Type B pancreatic cell (in vitro differentiated cells): ENCODE measurements around the gene ABHD17C. TPM values are rescaled to one million over a fixed set of nuclear protein-coding genes. Genes with fewer than 3 reads are reported as not detected.
"Not testable (repeated sequence)": the region's sequence is repeated elsewhere in the genome, so short reads cannot be mapped to it uniquely, and the experiment has no call there.

Experiments used
- DNase-seq: peaks from one replicate; pipeline ENCODE4 v3.0.0; 2021; ENCODE audit warnings: mixed read lengths; ENCODE audit not compliant: unreplicated experiment; ENCODE audit errors: extremely low spot score
- H3K27ac Mint-ChIP-seq: 2 replicates; pipeline ENCODE4 v1.8.0; 2021; ENCODE audit warnings: mild to moderate bottlenecking, mixed read lengths
- H3K27me3 Mint-ChIP-seq: 2 replicates; pipeline ENCODE4 v1.8.0; 2021; ENCODE audit warnings: mixed read lengths
- H3K36me3 Mint-ChIP-seq: 2 replicates; pipeline ENCODE4 v1.8.0; 2021; ENCODE audit warnings: mixed read lengths
- H3K4me1 Mint-ChIP-seq: one replicate; pipeline ENCODE4 v1.8.0; 2021; ENCODE audit warnings: mixed read lengths; ENCODE audit not compliant: unreplicated experiment
- H3K4me3 Mint-ChIP-seq: 2 replicates; pipeline ENCODE4 v1.8.0; 2021; ENCODE audit warnings: mild to moderate bottlenecking, mixed read lengths
- H3K9me3 Mint-ChIP-seq: 2 replicates; pipeline ENCODE4 v1.8.0; 2021; ENCODE audit warnings: mixed read lengths
- CTCF ChIP-seq: fragments of 200-600 bp; sonication (generic); conservative IDR thresholded peaks from 2 replicates; pipeline ENCODE4 v1.5.0; 2021; ENCODE audit warnings: antibody characterized with exemption, mild to moderate bottlenecking
- total RNA-seq: library from RNA; stranded (reverse); gene quantifications from 2 replicates; pipeline ENCODE4 v1.2.1, GENCODE V29; 2021; ENCODE audit warnings: low replicate concordance

ABHD17C gene
- total RNA-seq, 1 donor from 2014 or later: 41.0 TPM

- Mint-ChIP-seq H3K27me3 (no peaks in the 10 kb centered on the region), H3K36me3 (peaks cover 37% of the 10 kb centered on the region), H3K4me1 (peaks cover 22% of the 10 kb centered on the region), H3K4me3 (no peak overlapping the region), H3K27ac (no peak overlapping the region), H3K9me3 (no peaks in the 10 kb centered on the region)
- DNase-seq: no peak
- no peak for TF ChIP-seq CTCF
These were observed 58.9 kb downstream of the ABHD17C start for GRCh38 chr15:80754014-80754413.

- Mint-ChIP-seq H3K27me3 (no peaks in the 10 kb centered on the region), H3K9me3 (no peaks in the 10 kb centered on the region), H3K27ac (no peak overlapping the region), H3K36me3 (peaks cover 25% of the 10 kb centered on the region), H3K4me3 (no peak overlapping the region), H3K4me1 (peaks cover 22% of the 10 kb centered on the region)
- DNase-seq: no peak
- TF ChIP-seq CTCF: no peak
These were observed 60.8 kb downstream of the ABHD17C start for GRCh38 chr15:80755885-80756284.

GRCh38 chr15:80758130-80758745 is 63.1 kb downstream of the ABHD17C start:
- DNase-seq: no peak
- no peak for TF ChIP-seq CTCF
- H3K4me1 Mint-ChIP-seq: peaks cover 12% of the 10 kb centered on the region
- H3K9me3 Mint-ChIP-seq: peaks cover 4% of the 10 kb centered on the region
- H3K4me3 Mint-ChIP-seq: no peak overlapping the region
- H3K36me3 Mint-ChIP-seq: peaks cover 18% of the 10 kb centered on the region
- H3K27me3 Mint-ChIP-seq: no peaks in the 10 kb centered on the region
- no peak overlapping the region for H3K27ac Mint-ChIP-seq

- H3K4me3 Mint-ChIP-seq: no peak overlapping the region
- peaks cover 4% of the 10 kb centered on the region for H3K9me3 Mint-ChIP-seq
- no peaks in the 10 kb centered on the region for H3K36me3 Mint-ChIP-seq
- no peak for TF ChIP-seq CTCF
- H3K27me3 Mint-ChIP-seq: no peaks in the 10 kb centered on the region
- peaks cover 6% of the 10 kb centered on the region for H3K4me1 Mint-ChIP-seq
- H3K27ac Mint-ChIP-seq: no peak overlapping the region
- no peak for DNase-seq
These were observed 65.8 kb downstream of the ABHD17C start for GRCh38 chr15:80760960-80761359.

- Mint-ChIP-seq H3K27me3 (no peaks in the 10 kb centered on the region), H3K36me3 (no peaks in the 10 kb centered on the region), H3K27ac (no peak overlapping the region), H3K4me3 (no peak overlapping the region), H3K9me3 (peaks cover 4% of the 10 kb centered on the region), H3K4me1 (peaks cover 6% of the 10 kb centered on the region)
- no peak for TF ChIP-seq CTCF
- no peak for DNase-seq
These were observed 66.6 kb downstream of the ABHD17C start for GRCh38 chr15:80761754-80762153.

- not testable (repeated sequence) for H3K27ac Mint-ChIP-seq, H3K4me1 Mint-ChIP-seq, DNase-seq, H3K27me3 Mint-ChIP-seq, H3K36me3 Mint-ChIP-seq, H3K9me3 Mint-ChIP-seq, H3K4me3 Mint-ChIP-seq
These were observed 68.1 kb downstream of the ABHD17C start for GRCh38 chr15:80763235-80763634.
